ENCODE results near the gene ANTXR1. TPM values are rescaled to one million over a fixed set of nuclear protein-coding genes. Genes with fewer than 3 reads are reported as not detected.

ANTXR1 gene
- total RNA-seq, 1 experiment from 2014 or later: 37.3 TPM

- Histone ChIP-seq H4K20me1 (ENCODE audit: control insufficient read depth, insufficient read depth, insufficient read length) (no peaks in the 10 kb centered on the region), H3K4ac (ENCODE audit: low read depth, low read length) (no peak overlapping the region), H3K27me3 (ENCODE audit: insufficient read depth, low read length) (no peaks in the 10 kb centered on the region), H3T11ph (ENCODE audit: low read length) (no peak overlapping the region), H4K5ac (ENCODE audit: insufficient read length, low read depth, low read length) (no peak overlapping the region), H3K14ac (ENCODE audit: insufficient read depth, low read length) (no peak overlapping the region), H2BK120ac (ENCODE audit: low read depth, low read length, poor library complexity, severe bottlenecking) (no peak overlapping the region), H2BK15ac (ENCODE audit: low read depth, low read length) (no peak overlapping the region), H2AFZ (ENCODE audit: low read length) (no peak overlapping the region), H3K9me3 (ENCODE audit: control insufficient read depth, low read depth, low read length) (no peaks in the 10 kb centered on the region), H3K27ac (ENCODE audit: insufficient read length, low read depth, low read length) (no peak overlapping the region), H3K23ac (ENCODE audit: insufficient read length, low read depth, low read length) (no peak overlapping the region), H3K79me1 (ENCODE audit: insufficient read depth, low read depth, low read length, poor library complexity, severe bottlenecking) (no peaks in the 10 kb centered on the region), H4K91ac (ENCODE audit: insufficient read length, low read depth, low read length) (no peak overlapping the region), H2BK5ac (ENCODE audit: insufficient read length, low read length) (no peak overlapping the region), H3K4me2 (ENCODE audit: insufficient read depth, insufficient read length, low read length) (no peak overlapping the region), H3K56ac (ENCODE audit: insufficient read length, low read depth, low read length) (no peak overlapping the region), H3K4me1 (ENCODE audit: insufficient read depth, low read length) (peaks cover 8% of the 10 kb centered on the region; the same call in 1 of the 2 replicates), H2BK12ac (ENCODE audit: insufficient read length, low read depth, low read length) (no peak overlapping the region), H2AK5ac (ENCODE audit: insufficient read length, low read length) (no peak overlapping the region), H4K8ac (replicated peaks; ENCODE audit: insufficient read length, low read depth, low read length) (no peak overlapping the region), H3K18ac (ENCODE audit: insufficient read length, low read depth, low read length) (no peak overlapping the region), H3K79me2 (ENCODE audit: insufficient read depth, low read length) (no peaks in the 10 kb centered on the region), H2BK20ac (ENCODE audit: low read depth, low read length, poor library complexity, severe bottlenecking) (no peak overlapping the region), H3K9ac (ENCODE audit: extremely low read depth, insufficient read length, low read length) (no peak overlapping the region), H3K23me2 (ENCODE audit: insufficient read length, low read depth, low read length, poor library complexity, severe bottlenecking) (no peaks in the 10 kb centered on the region)
- no peak for DNase-seq
- no CpG with 5 or more reads among the region's 3 CpGs for WGBS (ENCODE audit: extremely low coverage, insufficient read length, low lambda C conversion rate)
- Mint-ChIP-seq H3K36me3 (ENCODE audit: insufficient read depth in 1 of 3, low read depth in 3 of 3) (peaks cover 2 to 9% (median 4%) of the 10 kb centered on the region in 3 experiments; a peak in 3 of 7 replicates), H3K4me3 (no peak overlapping the region), H3K4me1 (peaks cover 16 to 23% of the 10 kb centered on the region in 2 experiments), H3K9me3 (no peaks in the 10 kb centered on the region), H3K27ac (no peak overlapping the region), H3K27me3 (ENCODE audit: low read depth) (no peaks in the 10 kb centered on the region)
- no peak for TF ChIP-seq CTCF (conservative IDR thresholded peaks at IDR 0.05)
These were observed 144.5 kb downstream of the ANTXR1 start for GRCh38 chr2:69157441-69157840.
